GM21576 (cell line): ENCODE results near the gene CHN2.

Experiments used
- ATAC-seq: cut with Tn5 transposase; IDR thresholded peaks from one replicate; pipeline ENCODE4 v1.9.1; 2021; ENCODE audit warnings: mild to moderate bottlenecking, moderate library complexity; ENCODE audit not compliant: unreplicated experiment

Gene CHN2

GRCh38 chr7:29359482-29360093 is 165.0 kb downstream of the CHN2 start:
- no peak for ATAC-seq

GRCh38 chr7:29360633-29361625 is 166.4 kb downstream of the CHN2 start:
- no peak for ATAC-seq

GRCh38 chr7:29362380-29362779 is 167.8 kb downstream of the CHN2 start:
- no peak for ATAC-seq

- no peak for ATAC-seq
Observed at GRCh38 chr7:29363636-29364425, 169.3 kb downstream of the CHN2 start.

GRCh38 chr7:29364661-29365060 is 170.1 kb downstream of the CHN2 start:
- no peak for ATAC-seq

- no peak for ATAC-seq
Observed at GRCh38 chr7:29365423-29365822, 170.8 kb downstream of the CHN2 start.

GRCh38 chr7:29367784-29368183 is 173.2 kb downstream of the CHN2 start:
- no peak for ATAC-seq

GRCh38 chr7:29369909-29370488 is 175.4 kb downstream of the CHN2 start:
- no peak for ATAC-seq

GRCh38 chr7:29370531-29371314 is 176.1 kb downstream of the CHN2 start:
- ATAC-seq, result no peak

GRCh38 chr7:29371472-29371871 is 176.9 kb downstream of the CHN2 start:
- no peak for ATAC-seq

- ATAC-seq, result no peak
Observed at GRCh38 chr7:29372351-29373090, 177.9 kb downstream of the CHN2 start.

GRCh38 chr7:29375641-29376562 is 181.3 kb downstream of the CHN2 start:
- ATAC-seq, result no peak

GRCh38 chr7:29377718-29378117 is 183.1 kb downstream of the CHN2 start:
- ATAC-seq, result no peak

- ATAC-seq, result no peak
Observed at GRCh38 chr7:29379551-29379950, 185.0 kb downstream of the CHN2 start.

- no peak for ATAC-seq
Observed at GRCh38 chr7:29381206-29382094, 186.9 kb downstream of the CHN2 start.

- ATAC-seq, result no peak
Observed at GRCh38 chr7:29384277-29384676, 189.7 kb downstream of the CHN2 start.

GRCh38 chr7:29385214-29385814 is 190.7 kb downstream of the CHN2 start:
- no peak for ATAC-seq
